Dendritic cell treated with granulocyte-macrophage colony-stimulating factor and Interleukin-4, amounts not matched to agents 40 ng/mL and 50 ng/mL, for 4 days (primary cell): ENCODE results near the gene CDC42EP3.

Experiments
- H3K27ac Mint-ChIP-seq: one replicate; pipeline ENCODE4 v1.8.0; 2022; ENCODE audit warnings: mild to moderate bottlenecking, mixed read lengths
- H3K27me3 Mint-ChIP-seq: one replicate; pipeline ENCODE4 v1.8.0; 2022; ENCODE audit warnings: mild to moderate bottlenecking, mixed read lengths
- H3K36me3 Mint-ChIP-seq: one replicate; pipeline ENCODE4 v1.8.0; 2022; ENCODE audit warnings: low read depth, mixed read lengths
- H3K4me1 Mint-ChIP-seq: one replicate; pipeline ENCODE4 v1.8.0; 2022; ENCODE audit warnings: low read depth, mixed read lengths
- H3K4me3 Mint-ChIP-seq: one replicate; pipeline ENCODE4 v1.8.0; 2022; ENCODE audit warnings: mild to moderate bottlenecking, moderate library complexity, mixed read lengths
- H3K9me3 Mint-ChIP-seq: one replicate; pipeline ENCODE4 v1.8.0; 2022; ENCODE audit warnings: mixed read lengths
- intact Hi-C: fragments of 100-400 bp; cut with micrococcal nuclease; formaldehyde crosslinking; loops from one replicate; pipeline ENCODE4 v1.15.0; 2022

Gene CDC42EP3

DNA sequence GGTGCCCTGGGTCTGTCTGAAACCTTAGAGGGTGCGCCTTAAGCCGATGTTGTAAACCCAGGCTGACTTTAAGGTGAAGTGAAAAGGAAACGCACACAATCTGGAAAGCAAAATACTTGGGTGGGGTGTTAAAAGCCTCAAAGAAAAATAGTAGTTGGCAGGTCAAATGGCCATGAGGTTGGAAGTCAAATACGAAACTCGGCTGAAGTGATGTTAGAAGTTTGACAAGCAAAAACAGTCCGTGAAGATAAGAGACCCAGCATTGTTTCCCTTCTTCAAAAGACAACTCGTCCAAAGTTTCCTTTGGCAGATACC lies 1.4 kb upstream of the CDC42EP3 start:
- H3K27me3 Mint-ChIP-seq: no peaks in the 10 kb centered on the region
- peak overlapping the region; percentile 91 for H3K4me3 Mint-ChIP-seq
- H3K4me1 Mint-ChIP-seq: peaks cover 38% of the 10 kb centered on the region

DNA sequence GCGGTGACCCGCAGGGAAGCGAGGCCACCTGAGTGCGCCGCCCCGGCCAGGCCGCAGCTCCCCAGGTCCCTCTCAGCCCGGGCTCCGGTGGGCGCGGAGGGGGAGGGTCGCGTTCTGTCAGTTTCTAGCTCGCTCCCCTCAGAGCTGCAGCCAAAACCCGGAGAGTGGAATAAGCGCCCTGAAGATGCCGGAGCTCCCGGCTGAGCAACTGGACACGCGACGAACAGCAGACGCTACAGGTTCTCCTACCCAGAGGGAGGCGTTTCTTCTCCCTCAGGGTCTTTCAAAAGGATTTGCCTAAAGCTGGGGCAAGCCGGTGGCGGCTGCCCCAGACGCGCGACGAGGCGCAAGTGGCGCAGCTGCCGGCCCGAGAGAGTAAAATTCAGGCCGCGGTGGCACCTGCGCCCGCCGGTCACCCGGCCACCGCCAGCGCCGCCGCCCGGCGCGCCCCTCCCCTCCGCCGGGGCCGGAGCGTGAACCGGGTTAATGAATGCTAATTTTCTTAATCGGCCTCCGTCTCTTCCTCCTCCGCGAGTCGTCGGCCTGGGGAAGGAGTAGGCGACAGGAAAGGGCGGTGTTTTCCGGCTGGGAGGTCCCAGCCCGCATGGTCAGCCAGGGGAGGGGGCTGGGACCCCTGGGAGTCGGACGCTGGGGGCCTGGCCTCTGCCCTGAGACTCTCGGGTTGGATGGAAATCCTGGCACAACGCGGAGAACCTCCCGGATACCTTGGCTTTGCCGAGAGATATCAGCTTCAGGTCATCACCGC lies 845 bp upstream of the CDC42EP3 start:
- peak overlapping the region; percentile 91 for H3K4me3 Mint-ChIP-seq
- peaks cover 39% of the 10 kb centered on the region for H3K4me1 Mint-ChIP-seq
- H3K9me3 Mint-ChIP-seq: no peaks in the 10 kb centered on the region
- H3K27me3 Mint-ChIP-seq: no peaks in the 10 kb centered on the region
- peaks cover 19% of the 10 kb centered on the region for H3K36me3 Mint-ChIP-seq
- H3K27ac Mint-ChIP-seq: peak overlapping the region; percentile 89
- intact Hi-C loops: loop anchor here (5.0 to 10.0 kb wide), 3 partner anchors 35 to 203 kb away; no protein-coding TSS in a partner anchor

More for the DNA sequence above, 1.4 kb upstream of the CDC42EP3 start:
- intact Hi-C loops: loop anchor here (5.0 to 10.0 kb wide), 3 partner anchors 36 to 202 kb away; no protein-coding TSS in a partner anchor
- peak overlapping the region; percentile 89 for H3K27ac Mint-ChIP-seq
- peaks cover 19% of the 10 kb centered on the region for H3K36me3 Mint-ChIP-seq
- no peaks in the 10 kb centered on the region for H3K9me3 Mint-ChIP-seq

DNA sequence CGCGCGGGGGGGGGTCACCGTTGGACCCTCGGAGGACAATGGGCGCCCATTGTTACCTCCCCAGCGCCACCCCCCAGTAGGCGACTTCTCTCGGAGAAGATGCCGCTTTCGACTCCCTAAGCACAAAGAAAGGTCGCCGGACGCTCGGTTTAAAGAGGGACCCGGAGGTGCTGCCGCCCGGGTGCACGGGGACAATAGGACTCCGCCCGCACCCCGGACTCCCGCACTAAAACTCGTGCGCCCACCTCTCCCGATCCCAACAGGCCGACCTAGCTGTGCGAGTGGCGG lies 318 bp upstream of the CDC42EP3 start:
- Mint-ChIP-seq H3K4me3 (peak overlapping the region; percentile 91), H3K27me3 (no peaks in the 10 kb centered on the region), H3K9me3 (no peaks in the 10 kb centered on the region), H3K27ac (peak overlapping the region; percentile 89), H3K4me1 (peaks cover 44% of the 10 kb centered on the region), H3K36me3 (peaks cover 19% of the 10 kb centered on the region)
- intact Hi-C loops: loop anchor here (5.0 to 10.0 kb wide), 3 partner anchors 34 to 203 kb away; no protein-coding TSS in a partner anchor

DNA sequence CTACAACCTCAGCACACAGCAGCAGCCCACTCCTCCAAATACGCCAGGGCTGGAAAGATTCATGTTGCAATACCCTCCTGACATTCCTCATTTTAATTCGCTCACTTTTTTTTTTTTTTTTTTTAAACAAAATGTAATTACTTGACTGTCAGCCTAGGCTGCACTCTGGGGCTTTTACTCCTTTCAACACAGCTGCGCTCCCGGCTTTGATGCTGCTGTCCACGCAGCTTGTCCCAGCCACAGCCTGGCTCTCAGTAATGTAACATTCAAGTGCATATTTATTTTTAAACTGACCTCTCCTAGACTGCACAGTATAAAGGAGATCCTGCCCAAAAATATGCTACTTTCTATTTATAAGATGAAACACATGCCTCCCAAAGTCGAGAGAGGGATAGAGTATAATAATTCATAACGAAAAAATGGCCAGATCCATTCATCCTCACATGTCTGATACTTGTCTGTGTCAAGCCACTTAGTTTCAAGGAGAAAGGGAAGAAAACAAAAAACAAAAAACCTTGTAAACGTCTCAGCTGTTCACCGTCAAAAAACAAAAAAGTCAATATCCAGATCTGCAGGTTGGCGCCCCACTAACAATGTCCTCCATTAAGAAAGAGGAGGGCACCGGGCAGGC lies 949 bp downstream of the CDC42EP3 start:
- no peaks in the 10 kb centered on the region for H3K27me3 Mint-ChIP-seq
- peak overlapping the region; percentile 89 for H3K27ac Mint-ChIP-seq
- peaks cover 54% of the 10 kb centered on the region for H3K4me1 Mint-ChIP-seq
- H3K36me3 Mint-ChIP-seq: peaks cover 19% of the 10 kb centered on the region
- no peaks in the 10 kb centered on the region for H3K9me3 Mint-ChIP-seq
- intact Hi-C loops: loop anchor here (5.0 to 10.0 kb wide), 3 partner anchors 33 to 204 kb away; no protein-coding TSS in a partner anchor
- H3K4me3 Mint-ChIP-seq: peak overlapping the region; percentile 91

DNA sequence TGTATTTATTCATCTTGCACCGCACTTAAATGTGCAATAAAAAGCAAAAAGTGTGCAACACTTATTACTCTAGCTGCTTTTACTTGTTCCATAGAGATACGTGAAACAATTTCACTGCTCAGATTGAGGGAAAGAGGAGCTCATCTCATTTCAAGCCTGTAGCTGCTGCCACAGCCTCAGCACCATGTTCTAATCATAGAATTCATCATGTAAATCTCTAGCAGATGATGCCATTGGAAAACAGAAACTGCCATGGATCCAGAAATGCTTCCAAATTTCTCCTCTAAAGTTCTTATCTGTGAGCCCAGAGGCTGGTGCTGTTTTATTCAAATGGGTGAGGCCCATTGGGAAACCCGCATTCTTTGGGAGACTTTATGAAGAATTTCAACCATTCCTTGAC lies 2.0 kb downstream of the CDC42EP3 start:
- Mint-ChIP-seq H3K4me1 (peaks cover 55% of the 10 kb centered on the region), H3K27ac (no peak overlapping the region), H3K4me3 (peak overlapping the region; percentile 91), H3K36me3 (peaks cover 19% of the 10 kb centered on the region), H3K27me3 (no peaks in the 10 kb centered on the region), H3K9me3 (no peaks in the 10 kb centered on the region)
- intact Hi-C loops: no loop called here

DNA sequence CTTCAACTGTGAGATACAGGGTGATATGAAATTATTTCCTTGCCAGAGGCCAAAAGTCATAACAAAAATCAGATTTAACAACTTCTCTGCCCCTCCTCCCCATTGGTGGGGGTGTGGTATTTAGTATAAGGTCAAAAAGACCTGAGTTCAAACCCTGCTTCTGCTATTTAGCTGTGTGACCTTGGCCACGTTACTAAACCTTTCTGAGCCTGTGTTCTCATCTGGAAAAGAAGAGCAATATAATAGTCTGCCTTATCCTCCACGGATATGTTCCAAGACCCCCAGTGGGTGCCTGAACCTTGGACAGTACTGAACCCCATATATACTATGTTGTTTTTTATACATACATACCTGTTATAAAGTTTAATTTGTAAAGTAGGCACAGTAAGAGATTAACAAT lies 3.7 kb downstream of the CDC42EP3 start:
- Mint-ChIP-seq H3K4me1 (peaks cover 56% of the 10 kb centered on the region), H3K4me3 (no peak overlapping the region), H3K27ac (no peak overlapping the region), H3K27me3 (no peaks in the 10 kb centered on the region), H3K36me3 (peaks cover 20% of the 10 kb centered on the region), H3K9me3 (no peaks in the 10 kb centered on the region)
- intact Hi-C loops: no loop called here

DNA sequence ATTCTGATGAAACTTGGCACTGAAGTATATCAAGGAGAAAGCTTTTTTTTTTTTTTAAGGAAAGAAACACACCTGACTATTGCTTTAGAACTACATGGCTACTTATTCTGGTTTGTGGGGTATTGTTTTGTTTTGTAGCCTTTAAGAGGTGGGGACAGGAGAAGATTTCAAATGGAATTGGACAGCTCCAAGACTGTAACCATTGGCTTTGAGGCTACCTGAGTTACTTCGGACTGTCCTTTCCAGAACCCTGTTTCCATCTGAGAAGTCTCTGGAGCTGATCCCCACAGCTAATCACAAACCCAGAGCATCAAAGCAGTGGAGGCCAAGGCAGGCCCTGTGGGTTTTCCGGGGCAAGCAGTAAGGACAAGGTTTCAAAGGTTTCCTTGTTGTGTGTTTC lies 4.7 kb downstream of the CDC42EP3 start:
- Mint-ChIP-seq H3K27me3 (no peaks in the 10 kb centered on the region), H3K9me3 (no peaks in the 10 kb centered on the region), H3K4me3 (no peak overlapping the region), H3K36me3 (peaks cover 20% of the 10 kb centered on the region), H3K27ac (no peak overlapping the region), H3K4me1 (peaks cover 59% of the 10 kb centered on the region)
- intact Hi-C loops: no loop called here

DNA sequence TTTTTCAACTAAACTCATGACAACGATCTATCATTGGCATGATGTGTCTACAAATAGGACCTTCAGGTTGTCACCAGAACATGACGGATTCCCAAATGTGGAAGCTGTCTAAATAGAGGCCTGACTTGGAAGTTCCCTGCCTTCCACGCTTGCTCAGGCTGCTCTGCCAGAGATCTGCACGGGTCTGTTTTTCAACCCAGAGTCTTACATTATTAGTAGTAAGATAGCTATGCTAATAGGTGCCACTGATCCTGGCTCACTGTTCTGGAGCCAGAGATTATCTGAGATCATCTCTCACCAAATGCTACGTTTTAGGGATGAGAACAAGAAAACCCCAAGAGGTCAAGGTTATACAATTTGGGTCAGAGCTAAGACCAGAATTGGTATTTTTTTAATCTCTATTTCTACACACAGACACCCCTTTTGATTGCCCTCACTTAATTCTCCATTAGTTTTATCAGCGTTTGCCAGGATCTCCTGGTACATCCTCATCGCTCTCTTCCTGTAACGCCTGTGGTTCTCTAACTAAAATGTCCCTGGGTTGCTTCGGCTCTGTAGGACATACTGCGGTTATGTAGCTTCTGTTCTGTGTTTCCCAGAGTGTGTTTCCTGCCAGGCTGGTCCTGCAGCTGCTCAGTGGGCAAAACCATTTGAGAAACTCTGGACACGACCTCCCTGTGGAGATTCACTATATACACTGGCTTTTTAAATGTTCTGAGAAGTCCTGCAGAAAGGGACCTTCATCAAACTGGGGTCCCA lies 5.7 kb downstream of the CDC42EP3 start:
- peaks cover 64% of the 10 kb centered on the region for H3K4me1 Mint-ChIP-seq
- intact Hi-C loops: no loop called here
- H3K27me3 Mint-ChIP-seq: no peaks in the 10 kb centered on the region
- peak overlapping the region; percentile 3 for H3K27ac Mint-ChIP-seq
- no peak overlapping the region for H3K4me3 Mint-ChIP-seq
- no peaks in the 10 kb centered on the region for H3K9me3 Mint-ChIP-seq
- H3K36me3 Mint-ChIP-seq: peaks cover 20% of the 10 kb centered on the region

DNA sequence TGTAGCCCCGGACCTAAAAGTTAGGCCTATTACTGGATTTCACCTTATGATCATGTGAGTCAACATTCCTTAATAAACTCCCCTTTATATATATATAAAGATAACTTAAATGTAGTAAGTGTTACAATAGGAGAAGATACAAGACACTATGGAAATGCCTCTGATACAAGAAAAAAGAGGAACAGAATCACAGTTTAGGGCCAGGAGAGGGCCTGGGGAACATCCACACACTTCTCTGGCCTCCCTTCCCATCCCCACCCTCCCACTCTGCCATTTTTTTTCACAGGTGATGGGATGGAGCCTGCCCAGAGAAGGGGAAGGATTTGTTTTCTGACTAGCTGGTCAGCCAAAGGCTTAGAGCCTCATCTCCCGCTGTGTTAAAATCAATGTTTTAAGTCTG lies 6.4 kb downstream of the CDC42EP3 start:
- Mint-ChIP-seq H3K4me1 (peaks cover 64% of the 10 kb centered on the region), H3K9me3 (no peaks in the 10 kb centered on the region), H3K27ac (peak overlapping the region; percentile 87), H3K36me3 (peaks cover 16% of the 10 kb centered on the region), H3K27me3 (no peaks in the 10 kb centered on the region), H3K4me3 (no peak overlapping the region)
- intact Hi-C loops: no loop called here

DNA sequence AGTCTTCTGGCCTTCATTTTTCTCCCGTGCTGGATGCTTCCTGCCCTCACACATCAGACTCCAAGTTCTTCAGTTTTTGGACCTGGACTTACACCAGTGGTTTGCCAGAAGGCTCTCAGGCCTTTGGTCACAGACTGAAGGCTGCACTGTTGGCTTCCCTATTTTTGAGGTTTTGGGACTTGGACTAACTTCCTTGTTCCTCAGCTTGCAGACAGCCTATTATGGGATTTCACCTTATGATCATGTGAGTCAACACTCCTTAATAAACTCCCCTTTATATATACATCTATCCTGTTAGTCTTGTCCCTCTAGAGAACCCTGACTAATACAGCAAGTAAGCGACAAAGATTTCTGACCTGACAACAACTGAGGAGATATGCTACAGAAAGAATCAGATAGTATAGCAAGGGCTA lies 7.2 kb downstream of the CDC42EP3 start:
- intact Hi-C loops: no loop called here
- H3K9me3 Mint-ChIP-seq: no peaks in the 10 kb centered on the region
- H3K36me3 Mint-ChIP-seq: peaks cover 16% of the 10 kb centered on the region
- H3K27me3 Mint-ChIP-seq: no peaks in the 10 kb centered on the region
- H3K4me3 Mint-ChIP-seq: no peak overlapping the region
- peaks cover 67% of the 10 kb centered on the region for H3K4me1 Mint-ChIP-seq
- H3K27ac Mint-ChIP-seq: peak overlapping the region; percentile 87

DNA sequence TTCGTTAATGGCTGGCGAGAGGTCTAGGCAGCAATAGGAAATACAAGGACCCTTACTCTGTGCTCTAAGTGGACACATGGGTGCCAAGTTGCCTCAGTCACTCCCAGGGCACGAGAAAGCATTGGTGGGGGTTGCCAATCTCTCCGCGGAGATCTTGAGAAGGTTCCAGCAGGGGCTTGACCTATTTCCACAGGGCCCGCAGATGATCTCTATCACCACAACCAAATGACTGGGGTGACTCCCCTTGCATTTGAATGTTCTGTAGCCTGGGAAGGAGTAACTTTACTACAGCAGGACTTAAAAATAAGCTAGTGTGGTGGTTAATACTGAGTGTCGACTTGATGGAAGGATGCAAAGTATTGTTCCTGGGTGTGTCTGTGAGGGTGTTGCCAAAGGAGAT lies 8.1 kb downstream of the CDC42EP3 start:
- H3K27ac Mint-ChIP-seq: peak overlapping the region; percentile 87
- intact Hi-C loops: no loop called here
- no peak overlapping the region for H3K4me3 Mint-ChIP-seq
- H3K9me3 Mint-ChIP-seq: no peaks in the 10 kb centered on the region
- H3K27me3 Mint-ChIP-seq: no peaks in the 10 kb centered on the region
- peaks cover 75% of the 10 kb centered on the region for H3K4me1 Mint-ChIP-seq
- H3K36me3 Mint-ChIP-seq: peaks cover 20% of the 10 kb centered on the region

DNA sequence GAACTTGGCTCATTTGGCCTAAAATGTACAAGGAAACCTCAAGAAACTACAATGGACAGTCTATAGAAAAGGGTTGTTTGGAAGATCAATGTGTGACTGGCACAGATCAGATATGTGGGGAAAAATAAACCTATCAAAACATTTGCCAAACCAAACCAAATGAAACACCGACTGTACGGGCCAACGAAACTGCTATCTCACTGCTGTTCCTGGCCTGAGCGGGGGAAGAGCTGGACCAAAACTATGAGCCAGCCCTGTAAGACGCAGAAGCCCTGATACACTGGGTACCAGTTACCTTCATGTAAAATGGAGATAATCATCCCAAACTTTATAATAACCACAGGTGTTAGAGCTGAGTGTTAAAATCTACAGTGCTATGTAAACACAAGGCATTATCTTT lies 11.7 kb downstream of the CDC42EP3 start:
- no peak overlapping the region for H3K4me3 Mint-ChIP-seq
- no peak overlapping the region for H3K27ac Mint-ChIP-seq
- peaks cover 27% of the 10 kb centered on the region for H3K36me3 Mint-ChIP-seq
- H3K9me3 Mint-ChIP-seq: no peaks in the 10 kb centered on the region
- no peaks in the 10 kb centered on the region for H3K27me3 Mint-ChIP-seq
- intact Hi-C loops: loop anchor here (10.0 kb wide), 1 partner anchor 55 kb away; no protein-coding TSS in a partner anchor
- peaks cover 77% of the 10 kb centered on the region for H3K4me1 Mint-ChIP-seq

DNA sequence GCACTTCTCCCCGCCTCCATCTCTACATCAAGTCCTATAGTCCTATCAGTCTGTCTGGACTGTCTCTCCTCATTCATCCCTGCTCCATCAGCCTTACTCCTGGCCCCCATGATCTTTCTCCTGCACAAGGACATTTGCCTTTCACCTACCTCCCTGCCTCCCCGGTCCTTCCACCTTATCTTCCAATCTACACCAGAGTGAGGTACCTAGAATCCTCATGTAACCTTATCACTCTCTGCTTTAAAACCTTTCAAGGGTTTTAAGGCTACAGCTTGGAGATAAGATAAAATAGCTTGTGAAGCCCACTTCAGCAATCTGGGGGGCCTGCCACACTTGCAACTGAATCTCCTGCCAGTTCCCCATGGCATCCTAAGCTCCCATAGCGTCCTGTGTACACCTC lies 12.8 kb downstream of the CDC42EP3 start:
- H3K36me3 Mint-ChIP-seq: peaks cover 27% of the 10 kb centered on the region
- H3K4me1 Mint-ChIP-seq: peaks cover 77% of the 10 kb centered on the region
- intact Hi-C loops: loop anchor here (10.0 kb wide), 1 partner anchor 54 kb away; no protein-coding TSS in a partner anchor
- H3K9me3 Mint-ChIP-seq: no peaks in the 10 kb centered on the region
- H3K27ac Mint-ChIP-seq: peak overlapping the region; percentile 6
- H3K27me3 Mint-ChIP-seq: no peaks in the 10 kb centered on the region
- H3K4me3 Mint-ChIP-seq: no peak overlapping the region

DNA sequence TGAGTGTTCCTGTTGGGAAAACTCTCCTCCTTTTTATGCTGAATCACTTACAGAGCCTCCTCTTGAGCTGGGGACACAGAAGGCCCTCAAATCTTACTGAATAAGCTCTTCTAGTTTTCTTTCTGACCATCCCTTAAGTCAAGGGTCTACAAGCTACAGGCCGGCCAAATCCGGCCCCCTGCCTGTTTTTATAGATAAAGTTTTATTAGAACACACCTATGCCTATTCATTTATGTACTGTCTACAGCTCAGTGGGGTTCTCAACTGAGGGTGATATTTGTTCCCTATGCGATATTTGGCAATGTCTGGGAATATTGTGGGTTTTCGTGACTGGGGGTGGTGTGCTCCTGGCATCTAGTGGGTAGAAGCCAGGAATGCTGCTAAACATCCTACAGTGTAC lies 14.0 kb downstream of the CDC42EP3 start:
- no peaks in the 10 kb centered on the region for H3K27me3 Mint-ChIP-seq
- H3K27ac Mint-ChIP-seq: peak overlapping the region; percentile 36
- intact Hi-C loops: loop anchor here (10.0 kb wide), 1 partner anchor 53 kb away; no protein-coding TSS in a partner anchor
- H3K9me3 Mint-ChIP-seq: no peaks in the 10 kb centered on the region
- no peak overlapping the region for H3K4me3 Mint-ChIP-seq
- H3K36me3 Mint-ChIP-seq: peaks cover 23% of the 10 kb centered on the region
- peaks cover 79% of the 10 kb centered on the region for H3K4me1 Mint-ChIP-seq
